Measurements from ENCODE around the gene TSLP. TPM values are rescaled to one million over a fixed set of nuclear protein-coding genes. Genes with fewer than 3 reads are reported as not detected.

The TSLP gene
- polyA plus RNA-seq, 1 of the 3 experiments (the other 2 are of a cell fraction) = 1.3 TPM

GRCh38 chr5:111077678-111078077, 6.2 kb downstream of the TSLP start:
- Histone ChIP-seq H3F3A (replicated peaks; ENCODE audit: insufficient read depth) (peaks cover 7% of the 10 kb centered on the region), H2AFZ (ENCODE audit: low read depth) (no peak overlapping the region), H3K4me3 (ENCODE audit: low read depth in 2 of 2, low read length in 1 of 2) (no peak overlapping the region), H3K4me2 (no peak overlapping the region), H3K4me1 (ENCODE audit: control insufficient read depth in 1 of 2, insufficient read depth in 2 of 2, low read depth in 1 of 2, low read length in 1 of 2) (peaks cover 5 to 11% of the 10 kb centered on the region in 2 experiments; a peak in 3 of 4 replicates), H4K20me1 (ENCODE audit: insufficient read depth) (no peaks in the 10 kb centered on the region), H3K9ac (no peak overlapping the region), H3K27ac (ENCODE audit: low read depth in 2 of 2, low read length in 1 of 2) (no peak overlapping the region), H3K9me2 (no peaks in the 10 kb centered on the region), H3K27me3 (ENCODE audit: insufficient read depth) (no peaks in the 10 kb centered on the region), H3K36me3 (replicated peaks in 1 of 2; ENCODE audit: control insufficient read depth in 1 of 2, insufficient read depth in 2 of 2, low read length in 1 of 2) (peaks cover 0 to 10% of the 10 kb centered on the region in 2 experiments), H3K79me2 (ENCODE audit: insufficient read depth) (no peaks in the 10 kb centered on the region), H3K9me3 (no peaks in the 10 kb centered on the region)
- ChIA-PET CTCF (interaction anchor here (1.1 to 1.2 kb wide), 2 partner anchors 9 to 14 kb away, joined by 3 to 4 read pairs; partner anchors contain the start of gene WDR36), POLR2A (no interaction called here)
- no peak for TF ChIP-seq GATA2 (CRISPR knock-in tag; IDR thresholded peaks at IDR 0.05)
- TF ChIP-seq CTCF (IDR thresholded peaks at IDR 0.05) = no peak
- no peak for TF ChIP-seq FOXM1 (IDR thresholded peaks at IDR 0.05; ENCODE audit: low read depth)
- TF ChIP-seq YY1 (IDR thresholded peaks at IDR 0.05; ENCODE audit: low read depth) = no peak
- no peak for TF ChIP-seq ZBTB33 (IDR thresholded peaks at IDR 0.05; ENCODE audit: borderline replicate concordance, low read depth)
- no peak for TF ChIP-seq RCOR1 (IDR thresholded peaks at IDR 0.05; ENCODE audit: low read length)
- no peak for TF ChIP-seq TEAD4 (IDR thresholded peaks at IDR 0.05; ENCODE audit: borderline replicate concordance, insufficient read depth)
- no peak for TF ChIP-seq EP300 (IDR thresholded peaks at IDR 0.05; ENCODE audit: borderline replicate concordance in 1 of 2, low read depth in 1 of 2, low read length in 1 of 2)
- no peak for TF ChIP-seq PBX3 (IDR thresholded peaks at IDR 0.05)
- TF ChIP-seq MAX (IDR thresholded peaks at IDR 0.05; ENCODE audit: low read depth) = no peak
- no peak for TF ChIP-seq REST (IDR thresholded peaks at IDR 0.05; ENCODE audit: low read depth, low read length)
- TF ChIP-seq GABPA (IDR thresholded peaks at IDR 0.05; ENCODE audit: low read depth) = no peak
- no peak for TF ChIP-seq FOSL2 (IDR thresholded peaks at IDR 0.05; ENCODE audit: borderline replicate concordance, low read depth)
- TF ChIP-seq NFIC (IDR thresholded peaks at IDR 0.05; ENCODE audit: borderline replicate concordance) = no peak
- no peak for TF ChIP-seq CHD2 (IDR thresholded peaks at IDR 0.05; ENCODE audit: low read length, partially characterized antibody)
- TF ChIP-seq SMC3 (IDR thresholded peaks at IDR 0.05; ENCODE audit: low read depth, low read length) = no peak
- no peak for DNase-seq
- WGBS (ENCODE audit: low lambda C conversion rate) = 77% methylated on average over 2 of the region's 2 CpGs

All from SK-N-SH (cell line).